VCaP (cell line): ENCODE data around the gene RUNDC3A.

Experiments
- H3K27ac ChIP-seq: fragments of 450-650 bp; 2 replicates; pipeline ENCODE4 v1.5.1; 2017
- CTCF ChIP-seq: fragments of 450-650 bp; conservative IDR thresholded peaks from 2 replicates; pipeline ENCODE4 v1.5.1; 2017; ENCODE audit warnings: mild to moderate bottlenecking, moderate library complexity

The RUNDC3A gene

DNA sequence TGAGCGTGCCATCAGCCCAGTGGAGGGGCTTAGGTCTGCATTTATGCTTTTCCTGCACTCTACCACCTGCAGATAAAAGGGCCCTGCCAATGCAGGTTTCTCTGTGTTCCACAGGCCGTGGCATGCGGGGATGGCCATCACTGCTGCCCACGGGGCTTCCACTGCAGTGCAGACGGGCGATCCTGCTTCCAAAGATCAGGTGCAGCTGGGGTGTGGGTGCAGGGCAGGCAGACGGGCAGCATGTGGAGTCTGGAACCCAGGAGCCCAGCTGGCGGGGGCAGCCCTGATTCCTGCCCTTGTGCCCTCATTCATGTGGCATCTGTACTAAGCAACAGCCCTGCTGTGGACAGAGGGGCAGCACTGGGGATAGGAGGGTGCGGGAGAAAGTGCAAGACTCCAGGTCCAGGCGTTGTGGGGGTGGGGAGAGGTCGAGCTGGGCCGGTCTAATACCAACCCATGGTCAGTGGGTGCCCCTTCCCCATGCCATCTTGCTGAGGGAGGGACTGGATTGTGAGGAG is 41.2 kb downstream of the RUNDC3A start:
- H3K27ac ChIP-seq: no peak overlapping the region
- TF ChIP-seq CTCF: no peak

- H3K27ac ChIP-seq: no peak overlapping the region
- peak; percentile 89 for TF ChIP-seq CTCF
Observed at GRCh38 chr17:44350733-44351226, 42.4 kb downstream of the RUNDC3A start.

- no peak overlapping the region for H3K27ac ChIP-seq
Observed at GRCh38 chr17:44351464-44351863, 43.1 kb downstream of the RUNDC3A start.

GRCh38 chr17:44351961-44352827 is 43.8 kb downstream of the RUNDC3A start:
- no peak for TF ChIP-seq CTCF
- H3K27ac ChIP-seq: no peak overlapping the region

More at GRCh38 chr17:44351464-44351863, 43.1 kb downstream of the RUNDC3A start:
- no peak for TF ChIP-seq CTCF

GRCh38 chr17:44352828-44353671 is 44.6 kb downstream of the RUNDC3A start:
- no peak for TF ChIP-seq CTCF
- peak overlapping the region; percentile 54 for H3K27ac ChIP-seq

DNA sequence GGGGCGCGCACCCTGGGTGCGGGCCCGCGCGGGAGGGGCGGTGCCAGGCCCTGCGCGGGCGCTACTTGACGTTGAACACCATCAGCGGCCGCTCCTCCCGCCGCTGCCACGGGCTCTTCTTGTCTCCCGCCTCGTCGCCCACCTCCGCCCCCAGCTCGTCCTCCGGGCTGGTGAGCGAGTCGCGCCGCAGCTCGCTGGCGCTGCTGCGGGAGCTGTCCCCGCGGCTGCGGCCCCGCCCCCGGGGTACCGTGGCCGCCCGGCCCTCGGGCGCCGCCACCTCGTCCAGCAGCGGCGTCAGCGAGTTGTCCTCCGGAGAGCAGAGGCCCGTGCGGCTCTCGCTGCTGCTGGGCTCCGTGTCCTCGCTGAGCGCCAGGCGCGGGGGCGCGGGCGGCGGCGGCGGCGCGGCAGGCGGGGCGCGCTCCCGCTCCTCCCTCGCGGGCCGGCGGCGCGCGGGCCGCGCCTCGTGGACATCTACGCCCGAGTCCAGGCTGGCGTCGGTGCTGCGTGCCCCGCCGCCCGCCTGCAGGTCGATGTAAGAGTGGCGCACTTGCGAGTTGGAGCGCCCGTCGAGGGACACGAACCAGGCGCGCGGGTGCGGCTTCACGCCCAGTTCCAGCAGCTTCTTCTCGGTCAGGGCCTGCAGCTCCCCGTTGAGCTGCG is 45.4 kb downstream of the RUNDC3A start:
- TF ChIP-seq CTCF: no peak
- peak overlapping the region; percentile 54 for H3K27ac ChIP-seq
